HepG2 (cell line): ENCODE measurements around the gene EPB41L5.
"Not testable (repeated sequence)": the region's sequence is repeated elsewhere in the genome, so short reads cannot be mapped to it uniquely, and the experiment has no call there.

ENCODE experiments used
- CBX5 ChIP-seq: sonication (generic); formaldehyde crosslinking; IDR thresholded peaks from 2 replicates; pipeline ENCODE4 v1.4.0; 2020; ENCODE audit warnings: missing genetic modification reagents, borderline replicate concordance
- CTCF ChIP-seq: sonication (generic); formaldehyde crosslinking; IDR thresholded peaks from 2 replicates; pipeline ENCODE4 v1.5.0; 2020; ENCODE audit warnings: mild to moderate bottlenecking, missing genetic modification reagents, moderate library complexity
- SRF ChIP-seq: IDR thresholded peaks from 2 replicates; pipeline ENCODE4 v1.6.1; 2011; ENCODE audit warnings: mild to moderate bottlenecking, low read depth, low read length, moderate library complexity
- ZHX1 ChIP-seq: sonication (generic); formaldehyde crosslinking; IDR thresholded peaks from 2 replicates; pipeline ENCODE4 v1.8.1; 2022; ENCODE audit warnings: low read depth, mild to moderate bottlenecking, missing genetic modification reagents

GRCh38 chr2:120068040-120068658, 55.3 kb downstream of the EPB41L5 start:
- not testable (repeated sequence) for TF ChIP-seq ZHX1 (CRISPR knock-in tag); CTCF (CRISPR knock-in tag); SRF; CBX5
